HUES64 (cell line): Measurements from ENCODE around the gene NR6A1.

ENCODE experiments used
- H3K27ac ChIP-seq: 2 replicates; pipeline ENCODE4 v1.7.0; 2013; ENCODE audit warnings: low read depth, low read length, inconsistent platforms
- H3K27me3 ChIP-seq: 2 replicates; pipeline ENCODE4 v1.6.1; 2013; ENCODE audit warnings: mild to moderate bottlenecking, low read length; ENCODE audit not compliant: insufficient read depth
- H3K36me3 ChIP-seq: 2 replicates; pipeline ENCODE4 v1.6.1; 2013; ENCODE audit warnings: mild to moderate bottlenecking, low read length; ENCODE audit not compliant: insufficient read depth
- H3K4me1 ChIP-seq: 2 replicates; pipeline ENCODE4 v1.6.1; 2013; ENCODE audit warnings: mild to moderate bottlenecking, low read length, moderate library complexity; ENCODE audit not compliant: insufficient read depth
- H3K4me3 ChIP-seq: 2 replicates; pipeline ENCODE4 v1.5.1; 2013; ENCODE audit warnings: mild to moderate bottlenecking, low read length, moderate library complexity
- H3K9ac ChIP-seq: 2 replicates; pipeline ENCODE4 v1.6.1; 2013; ENCODE audit warnings: mild to moderate bottlenecking, low read depth, low read length
- H3K9me3 ChIP-seq: 2 replicates; pipeline ENCODE4 v1.6.1; 2013; ENCODE audit warnings: low read depth, low read length; ENCODE audit not compliant: insufficient read depth
- WGBS: fragments of 150-250, 120-280 bp; methylation state at CpG from one replicate; pipeline ENCODE4 v1.1.7; 2013; ENCODE audit warnings: missing lambda C conversion rate; 5-methylcytosine and 5-hydroxymethylcytosine counted together

NR6A1 gene

GRCh38 chr9:124531115-124531514 is 240.0 kb downstream of the NR6A1 start:
- Histone ChIP-seq H3K27ac (no peak overlapping the region), H3K4me1 (no peaks in the 10 kb centered on the region), H3K27me3 (no peaks in the 10 kb centered on the region), H3K9me3 (no peaks in the 10 kb centered on the region), H3K36me3 (peaks cover 71% of the 10 kb centered on the region), H3K4me3 (no peak overlapping the region), H3K9ac (no peak overlapping the region)
- 94% methylated on average over 2 of the region's 2 CpGs for WGBS

- Histone ChIP-seq H3K27me3 (no peaks in the 10 kb centered on the region), H3K9ac (no peak overlapping the region), H3K4me1 (no peaks in the 10 kb centered on the region), H3K36me3 (peaks cover 67% of the 10 kb centered on the region), H3K9me3 (no peaks in the 10 kb centered on the region), H3K27ac (no peak overlapping the region), H3K4me3 (no peak overlapping the region)
- 93% methylated on average over 4 of the region's 4 CpGs for WGBS
Observed at GRCh38 chr9:124530246-124530645, 240.9 kb downstream of the NR6A1 start.

- peaks cover 61% of the 10 kb centered on the region for H3K36me3 ChIP-seq
- WGBS: 92% methylated on average over 3 of the region's 3 CpGs
- no peaks in the 10 kb centered on the region for H3K4me1 ChIP-seq
Observed at GRCh38 chr9:124527781-124528180, 243.3 kb downstream of the NR6A1 start.

GRCh38 chr9:124526174-124526573 is 244.9 kb downstream of the NR6A1 start:
- Histone ChIP-seq H3K9ac (no peak overlapping the region), H3K4me3 (no peak overlapping the region), H3K27me3 (no peaks in the 10 kb centered on the region), H3K27ac (no peak overlapping the region), H3K9me3 (no peaks in the 10 kb centered on the region), H3K4me1 (no peaks in the 10 kb centered on the region), H3K36me3 (peaks cover 64% of the 10 kb centered on the region)
- 100% methylated on average over 2 of the region's 2 CpGs for WGBS

More at GRCh38 chr9:124527781-124528180, 243.3 kb downstream of the NR6A1 start:
- H3K9ac ChIP-seq: no peak overlapping the region
- H3K4me3 ChIP-seq: no peak overlapping the region
- H3K27ac ChIP-seq: no peak overlapping the region
- no peaks in the 10 kb centered on the region for H3K27me3 ChIP-seq
- H3K9me3 ChIP-seq: no peaks in the 10 kb centered on the region

- H3K9ac ChIP-seq: no peak overlapping the region
- H3K4me3 ChIP-seq: no peak overlapping the region
- 71% methylated on average over 6 of the region's 7 CpGs for WGBS
- no peaks in the 10 kb centered on the region for H3K9me3 ChIP-seq
- no peaks in the 10 kb centered on the region for H3K4me1 ChIP-seq
- H3K36me3 ChIP-seq: peaks cover 63% of the 10 kb centered on the region
- no peak overlapping the region for H3K27ac ChIP-seq
- no peaks in the 10 kb centered on the region for H3K27me3 ChIP-seq
Observed at GRCh38 chr9:124522121-124523098, 248.7 kb downstream of the NR6A1 start.

GRCh38 chr9:124521142-124521541 is 250.0 kb downstream of the NR6A1 start:
- Histone ChIP-seq H3K36me3 (peaks cover 50% of the 10 kb centered on the region), H3K27me3 (no peaks in the 10 kb centered on the region), H3K4me1 (no peaks in the 10 kb centered on the region), H3K4me3 (no peak overlapping the region), H3K9me3 (no peaks in the 10 kb centered on the region), H3K27ac (no peak overlapping the region), H3K9ac (no peak overlapping the region)
- 96% methylated on average over 3 of the region's 3 CpGs for WGBS

GRCh38 chr9:124520206-124520596 is 250.9 kb downstream of the NR6A1 start:
- Histone ChIP-seq H3K36me3 (peaks cover 45% of the 10 kb centered on the region), H3K4me3 (no peak overlapping the region), H3K27me3 (no peaks in the 10 kb centered on the region), H3K9ac (no peak overlapping the region), H3K9me3 (no peaks in the 10 kb centered on the region), H3K27ac (no peak overlapping the region), H3K4me1 (no peaks in the 10 kb centered on the region)
- 96% methylated on average over 7 of the region's 7 CpGs for WGBS

GRCh38 chr9:124518116-124518515 is 253.0 kb downstream of the NR6A1 start:
- no peak overlapping the region for H3K4me3 ChIP-seq
- no peak overlapping the region for H3K27ac ChIP-seq
- no peaks in the 10 kb centered on the region; the same call in 1 of the 2 replicates for H3K4me1 ChIP-seq
- no peak overlapping the region for H3K9ac ChIP-seq
- H3K36me3 ChIP-seq: peaks cover 33% of the 10 kb centered on the region
- H3K27me3 ChIP-seq: no peaks in the 10 kb centered on the region
- WGBS: 92% methylated on average over 7 of the region's 7 CpGs
- no peaks in the 10 kb centered on the region for H3K9me3 ChIP-seq

- Histone ChIP-seq H3K9me3 (no peaks in the 10 kb centered on the region), H3K27me3 (no peaks in the 10 kb centered on the region), H3K9ac (no peak overlapping the region), H3K27ac (no peak overlapping the region), H3K36me3 (peaks cover 33% of the 10 kb centered on the region), H3K4me3 (no peak overlapping the region), H3K4me1 (no peaks in the 10 kb centered on the region; the same call in 1 of the 2 replicates)
- WGBS: 90% methylated on average over 3 of the region's 5 CpGs
Observed at GRCh38 chr9:124517600-124517999, 253.5 kb downstream of the NR6A1 start.

- WGBS: 92% methylated on average over 5 of the region's 5 CpGs
- no peaks in the 10 kb centered on the region for H3K27me3 ChIP-seq
- no peak overlapping the region for H3K9ac ChIP-seq
- H3K4me1 ChIP-seq: no peaks in the 10 kb centered on the region; the same call in 1 of the 2 replicates
- no peaks in the 10 kb centered on the region for H3K9me3 ChIP-seq
- peaks cover 8% of the 10 kb centered on the region for H3K36me3 ChIP-seq
- H3K4me3 ChIP-seq: no peak overlapping the region
- no peak overlapping the region for H3K27ac ChIP-seq
Observed at GRCh38 chr9:124514874-124515273, 256.2 kb downstream of the NR6A1 start.

- H3K4me1 ChIP-seq: no peaks in the 10 kb centered on the region; the same call in 1 of the 2 replicates
- H3K9ac ChIP-seq: no peak overlapping the region
- H3K36me3 ChIP-seq: peaks cover 3% of the 10 kb centered on the region; the same call in 1 of the 2 replicates
- no peak overlapping the region for H3K4me3 ChIP-seq
- H3K27me3 ChIP-seq: no peaks in the 10 kb centered on the region
- 91% methylated on average over 4 of the region's 4 CpGs for WGBS
- no peak overlapping the region for H3K27ac ChIP-seq
- H3K9me3 ChIP-seq: no peaks in the 10 kb centered on the region
Observed at GRCh38 chr9:124514125-124514524, 257.0 kb downstream of the NR6A1 start.
